ENCODE results near the gene TMC8. TPM values are rescaled to one million over a fixed set of nuclear protein-coding genes. Genes with fewer than 3 reads are reported as not detected.

Gene TMC8
- total RNA-seq, 2 experiments from 2014 or later, result 258 to 278 TPM

DNA sequence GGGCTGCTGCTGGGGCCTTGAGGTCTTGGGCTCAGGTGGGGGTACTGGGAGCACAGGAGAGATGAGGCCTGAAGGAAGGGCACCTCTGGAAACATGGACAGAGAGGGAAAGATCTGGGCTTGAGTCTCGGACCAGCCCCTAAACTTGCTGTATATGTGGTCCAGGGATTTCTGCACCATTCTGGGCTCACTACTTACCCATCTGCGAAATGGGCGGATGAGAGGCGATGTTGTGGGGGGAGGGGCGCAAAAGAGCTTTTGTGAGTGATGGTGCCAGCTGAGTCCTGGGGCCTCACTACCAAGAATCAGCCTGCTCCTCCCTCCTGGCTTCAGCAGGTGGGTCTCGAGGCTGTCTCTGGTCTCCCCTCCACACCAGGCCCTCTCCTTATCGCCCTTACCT lies 15.9 kb downstream of the TMC8 start:
- Mint-ChIP-seq H3K36me3 (ENCODE audit: low read depth) (peaks cover 12% of the 10 kb centered on the region), H3K27me3 (ENCODE audit: low read depth) (no peaks in the 10 kb centered on the region), H3K4me3 (no peak overlapping the region), H3K9me3 (ENCODE audit: insufficient read depth) (no peaks in the 10 kb centered on the region), H3K27ac (no peak overlapping the region), H3K4me1 (ENCODE audit: low read depth) (peaks cover 27% of the 10 kb centered on the region)
- DNase-seq (no peak), ATAC-seq (no peak)
- POLR2A ChIA-PET, result no interaction called here
- CTCF ChIA-PET, result no interaction called here

DNA sequence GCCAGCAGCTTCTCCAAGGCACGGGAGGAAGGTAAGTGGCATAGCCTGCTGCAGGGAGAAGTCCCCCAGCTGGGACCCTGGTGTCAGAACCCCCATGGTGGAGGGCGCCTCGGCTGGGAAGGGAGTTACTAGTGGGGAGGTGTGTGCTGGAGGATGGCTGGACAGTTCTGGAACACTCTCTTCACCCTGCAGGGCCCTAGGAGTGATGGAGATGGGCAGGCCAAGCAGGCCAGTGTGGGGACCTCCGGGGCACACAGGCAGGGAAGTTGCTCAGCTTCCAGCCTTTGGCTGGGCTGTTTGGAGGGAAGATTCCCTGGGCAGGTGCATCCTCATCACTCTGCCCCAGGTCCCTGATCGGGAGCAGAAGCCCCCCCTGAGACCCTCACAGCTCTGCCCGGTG lies 16.3 kb downstream of the TMC8 start:
- no peak for DNase-seq
- CTCF ChIA-PET, result no interaction called here
- POLR2A ChIA-PET, result no interaction called here
- Mint-ChIP-seq H3K4me3 (no peak overlapping the region), H3K4me1 (ENCODE audit: low read depth) (peaks cover 23% of the 10 kb centered on the region), H3K36me3 (ENCODE audit: low read depth) (peaks cover 8% of the 10 kb centered on the region), H3K27me3 (ENCODE audit: low read depth) (no peaks in the 10 kb centered on the region), H3K27ac (no peak overlapping the region), H3K9me3 (ENCODE audit: insufficient read depth) (no peaks in the 10 kb centered on the region)
- ATAC-seq, result no peak

DNA sequence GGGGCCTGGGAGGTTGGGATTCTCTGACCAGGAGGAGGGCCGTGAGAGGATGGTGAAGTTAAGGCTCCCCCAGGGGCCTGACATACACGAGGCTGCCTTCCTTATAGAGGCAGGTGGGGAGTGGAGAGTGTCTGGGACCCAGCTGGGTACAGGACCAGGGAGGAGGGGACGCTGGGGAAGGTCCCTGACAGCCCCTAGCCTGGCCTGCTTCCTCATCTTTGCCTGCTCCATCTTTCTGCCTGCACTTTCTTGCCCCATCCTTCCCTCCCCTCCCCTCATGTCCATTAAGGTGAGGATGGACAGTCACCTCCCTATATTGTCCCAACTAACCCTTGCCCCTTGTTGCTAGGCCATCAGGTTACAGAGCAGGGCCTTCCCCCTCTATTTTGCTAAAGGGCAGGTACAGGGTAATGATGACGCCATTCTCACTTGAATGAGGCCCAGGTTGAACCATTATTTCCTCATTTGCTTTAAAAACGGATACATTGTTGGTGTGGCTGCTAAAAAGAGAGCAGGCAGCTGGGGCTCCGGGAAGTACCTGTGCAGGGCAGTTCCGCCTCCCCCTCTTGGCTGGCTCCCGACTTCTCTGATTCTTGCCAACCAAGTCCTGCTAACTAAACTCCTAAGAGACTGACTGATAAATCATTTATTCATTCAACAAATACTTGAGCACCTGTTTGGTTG lies 16.9 kb downstream of the TMC8 start:
- no peak for ATAC-seq
- Mint-ChIP-seq H3K4me1 (ENCODE audit: low read depth) (peaks cover 18% of the 10 kb centered on the region), H3K36me3 (ENCODE audit: low read depth) (peaks cover 6% of the 10 kb centered on the region), H3K27ac (no peak overlapping the region), H3K4me3 (no peak overlapping the region), H3K9me3 (ENCODE audit: insufficient read depth) (no peaks in the 10 kb centered on the region), H3K27me3 (ENCODE audit: low read depth) (no peaks in the 10 kb centered on the region)
- no peak for DNase-seq
- POLR2A ChIA-PET, result no interaction called here
- CTCF ChIA-PET, result interaction anchor here (0.7 to 1.3 kb wide), 3 partner anchors 7 to 28 kb away, joined by 3 to 4 read pairs (median 3); no protein-coding TSS in a partner anchor

DNA sequence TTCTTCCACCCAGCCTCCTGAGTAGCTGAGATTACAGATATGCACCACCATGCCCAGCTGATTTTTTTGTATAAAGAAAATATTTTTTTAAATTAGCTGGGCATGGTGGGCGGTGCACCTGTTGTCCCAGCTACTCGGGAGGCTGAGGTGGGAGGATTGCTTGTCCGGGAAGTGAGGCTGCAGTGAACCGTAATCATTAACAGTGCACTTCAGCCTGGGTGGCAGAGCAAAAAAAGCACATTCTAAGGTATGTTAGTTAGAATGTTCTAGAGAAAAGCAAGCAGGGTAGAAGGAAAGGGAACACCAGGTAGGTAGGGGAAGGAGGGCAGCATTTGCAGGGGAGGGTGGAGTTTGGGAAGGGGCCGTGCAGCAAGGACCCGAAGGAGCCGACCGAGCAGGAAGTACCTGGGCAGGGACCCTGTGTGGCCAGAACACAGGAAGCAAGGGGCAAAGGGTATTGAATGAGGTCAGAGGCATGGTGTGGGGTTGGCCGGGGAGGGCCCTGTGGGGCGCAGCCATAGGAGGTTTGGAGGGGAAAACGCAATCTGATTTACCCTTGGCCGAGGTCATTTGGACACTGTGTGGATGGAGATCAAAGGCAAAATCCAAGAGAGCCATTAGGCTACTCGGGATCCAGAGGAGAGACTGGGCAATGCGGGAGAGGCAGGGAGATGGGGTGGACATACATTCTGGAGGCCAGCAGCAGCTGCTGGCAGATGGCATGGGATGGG lies 17.9 kb downstream of the TMC8 start:
- Mint-ChIP-seq H3K4me1 (ENCODE audit: low read depth) (peaks cover 10% of the 10 kb centered on the region), H3K27me3 (ENCODE audit: low read depth) (no peaks in the 10 kb centered on the region), H3K27ac (no peak overlapping the region), H3K9me3 (ENCODE audit: insufficient read depth) (no peaks in the 10 kb centered on the region), H3K4me3 (no peak overlapping the region), H3K36me3 (ENCODE audit: low read depth) (no peaks in the 10 kb centered on the region)
- DNase-seq (no peak), ATAC-seq (no peak)
- POLR2A ChIA-PET, result no interaction called here
- CTCF ChIA-PET, result interaction anchor here (0.7 to 1.3 kb wide), 3 partner anchors 8 to 28 kb away, joined by 3 to 4 read pairs (median 3); no protein-coding TSS in a partner anchor

DNA sequence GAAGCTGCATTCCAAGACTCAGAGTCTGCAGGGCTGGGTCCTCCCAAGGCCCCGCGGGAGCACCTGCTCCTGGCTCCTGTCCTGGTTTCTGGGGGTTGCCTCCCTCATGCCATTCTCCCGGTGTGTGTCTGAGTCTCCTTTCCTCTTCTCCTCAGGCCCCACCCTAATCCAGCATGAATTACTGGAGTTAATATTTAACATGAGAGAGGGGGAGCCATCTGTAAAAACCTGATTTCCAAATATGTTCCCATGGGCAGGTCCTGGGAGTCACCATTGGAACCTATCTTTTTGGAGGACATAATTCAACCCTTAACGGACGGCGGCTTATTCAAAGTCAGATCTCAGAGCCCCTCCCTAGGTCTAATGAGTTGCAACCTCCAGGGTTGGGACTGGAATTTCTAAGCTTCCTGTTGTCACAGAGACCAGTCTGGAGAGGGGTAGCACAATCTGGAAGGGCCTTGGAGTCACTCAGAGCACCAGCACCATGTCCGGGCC lies 21.0 kb downstream of the TMC8 start:
- H3K27ac Mint-ChIP-seq, result no peak overlapping the region

DNA sequence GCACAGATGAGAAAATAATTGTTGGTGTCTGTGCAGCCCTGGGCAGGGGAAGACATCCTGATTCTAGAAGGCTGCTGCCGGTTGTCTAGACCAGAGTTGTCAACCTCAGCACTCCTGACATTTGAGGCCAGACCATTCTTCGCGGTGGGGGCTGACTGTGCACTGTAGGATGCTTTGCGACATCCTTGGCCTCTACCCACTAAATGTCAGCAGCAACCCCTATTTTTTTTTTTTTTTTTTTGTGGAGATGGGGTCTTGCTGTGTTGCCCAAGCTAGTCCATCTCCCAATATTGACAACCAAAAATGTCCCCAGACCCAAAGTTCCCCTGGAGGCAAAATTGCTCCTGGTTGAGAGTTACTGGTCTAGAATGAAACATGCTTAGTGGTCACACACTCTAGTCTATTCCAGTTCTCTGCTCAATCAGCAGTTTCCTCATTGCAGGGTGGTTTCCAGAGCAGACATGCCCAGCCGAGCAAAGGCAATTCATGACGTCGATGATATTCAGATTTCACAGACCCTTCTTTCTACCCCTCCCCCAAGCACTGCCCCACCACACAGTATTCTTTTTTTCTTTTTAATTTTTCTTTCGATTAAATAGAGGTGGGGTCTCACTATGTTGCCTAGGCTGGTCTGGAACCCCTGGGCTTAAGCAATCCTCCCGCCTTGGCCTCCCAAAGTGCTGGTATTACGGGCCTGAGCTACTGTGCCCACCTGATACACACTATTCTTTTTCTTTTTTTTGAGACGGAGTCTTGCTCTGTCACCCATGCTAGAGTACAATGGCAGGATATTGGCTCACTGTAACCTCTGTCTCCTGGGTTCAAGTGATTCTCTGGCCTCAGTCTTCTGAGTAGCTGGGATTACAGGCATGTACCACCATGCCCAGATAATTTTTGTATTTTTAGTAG lies 24.6 kb downstream of the TMC8 start:
- DNase-seq, result no peak
- no peaks in the 10 kb centered on the region for H3K27me3 Mint-ChIP-seq (ENCODE audit: low read depth)
- ChIA-PET CTCF (no interaction called here), POLR2A (no interaction called here)
- no peaks in the 10 kb centered on the region for H3K36me3 Mint-ChIP-seq (ENCODE audit: low read depth)
- no peak overlapping the region for H3K4me3 Mint-ChIP-seq
- ATAC-seq, result peak; percentile 42
- no peak overlapping the region for H3K27ac Mint-ChIP-seq
- no peaks in the 10 kb centered on the region for H3K9me3 Mint-ChIP-seq (ENCODE audit: insufficient read depth)
- peaks cover 8% of the 10 kb centered on the region for H3K4me1 Mint-ChIP-seq (ENCODE audit: low read depth)

More for the DNA sequence above, 21.0 kb downstream of the TMC8 start:
- Mint-ChIP-seq H3K27me3 (ENCODE audit: low read depth) (no peaks in the 10 kb centered on the region), H3K4me1 (ENCODE audit: low read depth) (peaks cover 19% of the 10 kb centered on the region), H3K4me3 (no peak overlapping the region), H3K36me3 (ENCODE audit: low read depth) (no peaks in the 10 kb centered on the region), H3K9me3 (ENCODE audit: insufficient read depth) (no peaks in the 10 kb centered on the region)
- ATAC-seq (no peak), DNase-seq (no peak)
- CTCF ChIA-PET, result interaction anchor here (0.9 to 2.6 kb wide), 2 partner anchors 14 to 66 kb away, joined by 3 to 5 read pairs; no protein-coding TSS in a partner anchor
- POLR2A ChIA-PET, result no interaction called here

DNA sequence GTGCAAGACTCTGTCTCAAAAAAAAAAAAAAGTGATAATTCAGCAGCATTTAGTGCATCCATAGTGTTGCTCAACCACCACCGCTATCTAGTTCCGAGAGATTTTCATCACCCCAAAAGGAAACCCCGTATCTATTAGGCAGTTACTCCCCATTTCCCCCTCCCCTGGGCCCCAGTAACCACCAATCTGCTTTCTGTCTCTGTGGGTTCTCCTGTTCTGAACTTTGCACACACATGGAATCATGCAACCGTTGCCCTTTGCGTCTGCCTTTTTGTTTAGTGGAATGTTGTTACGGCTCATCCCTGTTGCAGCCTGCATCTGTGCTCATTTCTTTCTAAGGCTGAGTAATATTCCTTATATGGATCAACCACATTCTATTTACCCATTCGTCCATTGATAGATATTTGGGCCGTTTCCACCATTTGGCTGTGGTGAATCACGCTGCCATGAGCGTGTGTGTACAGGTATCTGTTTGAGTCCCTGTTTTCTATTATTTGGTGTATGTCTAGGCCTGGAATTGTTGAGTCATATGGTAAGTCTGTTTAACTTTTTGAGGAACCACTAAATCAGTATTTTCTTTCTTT lies 29.1 kb downstream of the TMC8 start:
- Mint-ChIP-seq H3K9me3 (ENCODE audit: insufficient read depth) (no peaks in the 10 kb centered on the region), H3K4me3 (no peak overlapping the region)
- no peak for ATAC-seq

DNA sequence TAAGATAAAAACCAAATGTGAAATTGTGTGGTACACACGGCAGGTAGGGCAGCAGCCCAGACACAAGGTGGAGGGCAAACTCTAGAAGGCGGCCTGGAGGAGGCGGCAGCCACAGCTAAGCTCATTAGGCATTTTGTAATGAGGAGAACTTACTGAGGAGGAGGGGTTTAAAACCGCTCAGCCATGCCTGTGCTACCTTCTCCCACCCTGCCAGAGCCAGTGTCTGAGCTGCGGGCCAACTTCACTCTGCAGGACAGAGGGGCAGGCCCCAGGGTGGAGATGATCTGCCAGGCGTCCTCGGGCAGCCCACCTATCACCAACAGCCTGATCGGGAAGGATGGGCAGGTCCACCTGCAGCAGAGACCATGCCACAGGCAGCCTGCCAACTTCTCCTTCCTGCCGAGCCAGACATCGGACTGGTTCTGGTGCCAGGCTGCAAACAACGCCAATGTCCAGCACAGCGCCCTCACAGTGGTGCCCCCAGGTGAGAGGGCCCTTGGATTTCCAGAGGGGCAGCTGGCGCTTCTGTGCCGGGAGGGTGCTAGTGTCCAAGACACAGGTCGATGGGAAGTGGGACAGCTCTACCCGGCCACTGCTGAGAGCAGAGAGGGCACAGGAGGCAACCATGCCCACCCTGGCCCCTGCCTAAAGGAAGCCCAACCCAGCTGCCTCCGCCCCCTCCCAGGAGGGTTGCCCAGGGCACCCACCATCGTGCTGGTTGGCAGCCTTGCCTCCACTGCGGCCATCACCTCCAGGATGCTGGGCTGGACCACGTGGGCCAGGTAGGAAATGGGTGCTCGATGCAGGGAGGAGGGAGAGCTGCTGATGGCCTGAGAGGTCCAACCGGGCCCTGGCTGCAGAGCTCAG lies 33.5 kb downstream of the TMC8 start:
- Mint-ChIP-seq H3K4me3 (no peak overlapping the region), H3K9me3 (ENCODE audit: insufficient read depth) (no peaks in the 10 kb centered on the region), H3K4me1 (ENCODE audit: low read depth) (peaks cover 2% of the 10 kb centered on the region), H3K27ac (no peak overlapping the region), H3K27me3 (ENCODE audit: low read depth) (no peaks in the 10 kb centered on the region), H3K36me3 (ENCODE audit: low read depth) (no peaks in the 10 kb centered on the region)
- DNase-seq (no peak), ATAC-seq (no peak)
- ChIA-PET POLR2A (interaction anchor here (0.9 to 1.0 kb wide), 2 partner anchors 20 to 36 kb away, joined by 3 to 4 read pairs; no protein-coding TSS in a partner anchor), CTCF (interaction anchor here (1.0 to 1.4 kb wide), 2 partner anchors 27 to 30 kb away, joined by 3 read pairs; no protein-coding TSS in a partner anchor)

More for the DNA sequence above, 29.1 kb downstream of the TMC8 start:
- peaks cover 8% of the 10 kb centered on the region for H3K4me1 Mint-ChIP-seq (ENCODE audit: low read depth)
- DNase-seq, result no peak
- H3K27me3 Mint-ChIP-seq (ENCODE audit: low read depth), result no peaks in the 10 kb centered on the region
- no peak overlapping the region for H3K27ac Mint-ChIP-seq
- no peaks in the 10 kb centered on the region for H3K36me3 Mint-ChIP-seq (ENCODE audit: low read depth)
- ChIA-PET CTCF (no interaction called here), POLR2A (no interaction called here)

DNA sequence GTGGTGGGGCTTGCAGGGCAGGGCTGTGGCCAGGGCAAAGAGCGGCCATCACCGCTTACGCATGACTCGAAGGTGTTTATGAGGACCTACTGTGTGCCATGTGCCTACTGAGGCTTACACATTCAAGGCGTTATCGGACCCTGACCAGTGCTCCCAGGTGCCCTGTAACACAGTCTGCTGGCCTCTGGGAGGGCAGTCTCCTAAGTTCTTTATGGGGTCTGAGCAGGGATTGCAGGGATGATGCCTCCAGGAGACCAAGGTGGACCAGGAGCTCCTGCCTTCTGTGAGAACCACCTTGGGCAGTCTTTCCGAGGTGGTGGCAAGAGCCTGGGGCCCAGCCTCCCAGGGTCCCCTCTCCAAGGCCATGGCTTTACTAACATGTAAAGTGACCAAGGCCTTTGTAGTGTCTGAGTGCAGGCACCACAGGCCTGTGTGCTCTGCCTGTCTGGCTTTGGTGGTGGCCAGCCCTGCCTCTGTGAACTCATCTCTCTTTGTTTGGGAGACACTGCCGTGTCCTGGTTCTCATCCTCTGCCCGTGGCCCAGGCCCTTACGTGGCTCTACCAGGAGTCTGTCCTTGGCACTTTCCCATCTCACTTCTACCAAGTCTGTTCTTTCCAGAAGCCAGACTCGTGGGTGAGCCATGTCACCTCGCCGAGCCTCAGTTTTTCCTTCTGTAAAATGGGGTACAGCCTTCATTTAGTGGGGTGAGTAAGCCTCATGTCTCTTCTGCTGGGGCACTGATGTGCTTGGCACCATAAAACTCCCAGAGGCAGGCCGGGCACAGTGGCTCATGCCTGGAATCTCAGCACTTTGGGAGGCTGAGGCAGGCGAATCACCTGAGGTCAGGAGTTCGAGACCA lies 34.4 kb downstream of the TMC8 start:
- Mint-ChIP-seq H3K9me3 (ENCODE audit: insufficient read depth) (no peaks in the 10 kb centered on the region), H3K36me3 (ENCODE audit: low read depth) (no peaks in the 10 kb centered on the region), H3K4me3 (no peak overlapping the region), H3K4me1 (ENCODE audit: low read depth) (peaks cover 9% of the 10 kb centered on the region), H3K27me3 (ENCODE audit: low read depth) (no peaks in the 10 kb centered on the region), H3K27ac (no peak overlapping the region)
- DNase-seq (no peak), ATAC-seq (no peak)
- CTCF ChIA-PET, result interaction anchor here (1.4 kb wide), 1 partner anchor 31 kb away, joined by 3 read pairs; no protein-coding TSS in a partner anchor
- POLR2A ChIA-PET, result interaction anchor here (0.9 to 1.0 kb wide), 2 partner anchors 19 to 37 kb away, joined by 3 to 4 read pairs; no protein-coding TSS in a partner anchor

DNA sequence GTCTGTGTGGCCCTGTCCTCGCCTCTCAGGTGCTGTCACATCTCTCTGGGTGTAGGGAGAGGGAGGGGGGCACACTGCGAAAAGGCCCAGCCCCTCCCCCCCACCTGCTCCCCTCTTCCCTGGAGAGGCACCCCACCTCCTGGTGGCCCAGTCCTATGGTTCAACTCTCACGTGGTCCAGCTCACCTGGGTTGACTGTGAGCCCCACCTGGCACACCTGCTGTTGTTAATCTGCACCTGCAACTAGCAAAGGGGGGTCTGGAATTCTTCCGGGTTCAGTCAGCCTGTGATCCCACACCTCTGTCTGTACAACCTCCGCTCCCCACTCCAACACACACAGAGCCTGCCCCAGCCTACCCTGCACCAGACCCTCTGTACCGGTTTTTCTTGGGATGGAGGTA lies 35.8 kb downstream of the TMC8 start:
- ATAC-seq, result no peak
- Mint-ChIP-seq H3K9me3 (ENCODE audit: insufficient read depth) (no peaks in the 10 kb centered on the region), H3K36me3 (ENCODE audit: low read depth) (no peaks in the 10 kb centered on the region), H3K4me3 (no peak overlapping the region), H3K27ac (no peak overlapping the region), H3K4me1 (ENCODE audit: low read depth) (peaks cover 22% of the 10 kb centered on the region), H3K27me3 (ENCODE audit: low read depth) (no peaks in the 10 kb centered on the region)
- ChIA-PET POLR2A (no interaction called here), CTCF (no interaction called here)
- no peak for DNase-seq
